Stimulated activated CD4-positive, alpha-beta T cell treated with anti-CD3 and anti-CD28 coated beads, Interleukin-4, amount 100 ng/mL, for 1 hour (primary cell): ENCODE measurements around the gene XXYLT1.

Source experiments
- DNase-seq: peaks from one replicate; pipeline ENCODE4 v3.0.0-alpha.2; 2020

XXYLT1 gene

GRCh38 chr3:195106418-195106906, 164.5 kb downstream of the XXYLT1 start:
- DNase-seq, result peak; percentile 71

- no peak for DNase-seq
Measured at GRCh38 chr3:195105841-195106417, 165.0 kb downstream of the XXYLT1 start.

GRCh38 chr3:195105389-195105788, 165.6 kb downstream of the XXYLT1 start:
- no peak for DNase-seq

GRCh38 chr3:195104340-195104739, 166.6 kb downstream of the XXYLT1 start:
- no peak for DNase-seq

- no peak for DNase-seq
Measured at GRCh38 chr3:195103623-195104022, 167.3 kb downstream of the XXYLT1 start.

- no peak for DNase-seq
Measured at GRCh38 chr3:195102609-195103467, 168.1 kb downstream of the XXYLT1 start.

GRCh38 chr3:195101927-195102608, 168.9 kb downstream of the XXYLT1 start:
- no peak for DNase-seq

GRCh38 chr3:195101001-195101583, 169.9 kb downstream of the XXYLT1 start:
- DNase-seq, result no peak

GRCh38 chr3:195099951-195100785, 170.8 kb downstream of the XXYLT1 start:
- no peak for DNase-seq

GRCh38 chr3:195098741-195099525, 172.0 kb downstream of the XXYLT1 start:
- no peak for DNase-seq

- DNase-seq, result no peak
Measured at GRCh38 chr3:195097331-195098255, 173.4 kb downstream of the XXYLT1 start.

- DNase-seq, result no peak
Measured at GRCh38 chr3:195096484-195097330, 174.3 kb downstream of the XXYLT1 start.

GRCh38 chr3:195096053-195096452, 174.9 kb downstream of the XXYLT1 start:
- DNase-seq, result no peak

GRCh38 chr3:195095704-195096036, 175.3 kb downstream of the XXYLT1 start:
- DNase-seq, result no peak

GRCh38 chr3:195095035-195095703, 175.8 kb downstream of the XXYLT1 start:
- no peak for DNase-seq

- no peak for DNase-seq
Measured at GRCh38 chr3:195094191-195094921, 176.6 kb downstream of the XXYLT1 start.

GRCh38 chr3:195093731-195094130, 177.2 kb downstream of the XXYLT1 start:
- DNase-seq, result no peak
